GM12874 (cell line): ENCODE data around the gene CENPS.

Experiments
- TF ChIP-seq, protein P1 (sequence below): IDR thresholded peaks from 2 replicates; pipeline ENCODE4 v1.5.1; 2011; ENCODE audit warnings: low read depth, mild to moderate bottlenecking, control low read depth, low read length, moderate library complexity; ENCODE audit not compliant: insufficient read depth

Gene CENPS

DNA sequence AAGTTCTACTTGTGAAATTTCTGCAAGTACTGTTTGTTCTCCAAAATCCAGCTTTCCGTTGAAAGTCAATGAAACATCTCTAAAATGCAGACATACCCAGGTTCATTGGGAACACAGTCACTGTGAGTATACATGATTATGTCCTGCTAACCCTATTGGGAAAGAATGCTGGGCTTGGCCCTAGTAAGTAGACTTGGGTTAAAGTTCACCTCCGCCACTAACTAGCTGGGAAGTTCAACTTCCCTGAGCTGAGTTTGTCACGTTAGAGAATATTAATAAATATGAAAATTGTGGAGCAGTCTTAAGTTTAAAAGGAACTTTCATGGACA lies 41.9 kb upstream of the CENPS start:
- TF ChIP-seq, protein P1, sequence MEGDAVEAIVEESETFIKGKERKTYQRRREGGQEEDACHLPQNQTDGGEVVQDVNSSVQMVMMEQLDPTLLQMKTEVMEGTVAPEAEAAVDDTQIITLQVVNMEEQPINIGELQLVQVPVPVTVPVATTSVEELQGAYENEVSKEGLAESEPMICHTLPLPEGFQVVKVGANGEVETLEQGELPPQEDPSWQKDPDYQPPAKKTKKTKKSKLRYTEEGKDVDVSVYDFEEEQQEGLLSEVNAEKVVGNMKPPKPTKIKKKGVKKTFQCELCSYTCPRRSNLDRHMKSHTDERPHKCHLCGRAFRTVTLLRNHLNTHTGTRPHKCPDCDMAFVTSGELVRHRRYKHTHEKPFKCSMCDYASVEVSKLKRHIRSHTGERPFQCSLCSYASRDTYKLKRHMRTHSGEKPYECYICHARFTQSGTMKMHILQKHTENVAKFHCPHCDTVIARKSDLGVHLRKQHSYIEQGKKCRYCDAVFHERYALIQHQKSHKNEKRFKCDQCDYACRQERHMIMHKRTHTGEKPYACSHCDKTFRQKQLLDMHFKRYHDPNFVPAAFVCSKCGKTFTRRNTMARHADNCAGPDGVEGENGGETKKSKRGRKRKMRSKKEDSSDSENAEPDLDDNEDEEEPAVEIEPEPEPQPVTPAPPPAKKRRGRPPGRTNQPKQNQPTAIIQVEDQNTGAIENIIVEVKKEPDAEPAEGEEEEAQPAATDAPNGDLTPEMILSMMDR: no peak

- TF ChIP-seq, protein P1: no peak
These were observed 40.8 kb upstream of the CENPS start for GRCh38 chr1:10389271-10389973.

DNA sequence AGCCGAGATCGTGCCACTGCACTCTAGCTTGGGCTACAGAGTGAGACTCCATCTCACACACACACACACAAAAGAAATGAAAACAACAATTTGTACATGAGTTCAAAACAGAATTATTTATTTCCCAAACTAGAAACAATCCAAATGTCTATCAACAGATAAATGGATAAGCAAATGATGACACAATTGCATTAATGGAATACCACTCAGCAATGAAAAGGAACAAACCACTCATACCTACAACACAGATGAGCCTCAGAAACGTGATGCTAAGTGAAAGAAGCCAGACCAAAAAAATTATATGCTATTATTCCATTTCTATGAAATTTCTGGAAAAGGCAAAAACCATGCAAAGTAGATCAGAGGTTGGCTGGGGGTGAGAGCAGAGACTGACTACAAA lies 33.4 kb upstream of the CENPS start:
- TF ChIP-seq, protein P1: no peak

GRCh38 chr1:10398278-10398733 lies 31.9 kb upstream of the CENPS start:
- TF ChIP-seq, protein P1: no peak

GRCh38 chr1:10398734-10399443 lies 31.3 kb upstream of the CENPS start, which contains the start of gene PGD:
Gene PGD (plus strand): TSS chr1:10399064. CDS start chr1:10399118, 54 bp downstream.
- TF ChIP-seq, protein P1: no peak

DNA sequence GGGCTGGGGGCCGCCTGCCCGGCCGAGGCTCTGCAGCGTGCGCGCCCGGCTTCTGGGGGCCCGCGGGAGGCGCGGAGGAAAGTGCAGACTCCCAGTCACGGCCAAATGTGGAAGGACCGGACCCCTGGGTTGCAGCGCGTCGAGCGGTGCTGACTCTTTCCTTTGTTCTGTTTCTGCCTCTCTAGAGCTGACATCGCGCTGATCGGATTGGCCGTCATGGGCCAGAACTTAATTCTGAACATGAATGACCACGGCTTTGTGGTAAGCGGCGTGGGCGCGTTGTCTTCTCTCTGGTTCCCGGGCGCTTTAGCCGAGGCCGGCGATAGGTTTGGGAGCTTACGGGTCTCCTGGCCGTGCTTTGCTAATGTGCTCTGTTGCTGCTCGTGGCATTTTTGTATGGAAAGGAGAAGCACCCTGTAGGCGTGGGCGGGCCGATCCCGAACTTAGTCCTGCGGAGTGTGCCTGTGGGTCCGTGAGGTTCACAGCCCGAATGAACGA lies 30.7 kb upstream of the CENPS start:
- TF ChIP-seq, protein P1: no peak

DNA sequence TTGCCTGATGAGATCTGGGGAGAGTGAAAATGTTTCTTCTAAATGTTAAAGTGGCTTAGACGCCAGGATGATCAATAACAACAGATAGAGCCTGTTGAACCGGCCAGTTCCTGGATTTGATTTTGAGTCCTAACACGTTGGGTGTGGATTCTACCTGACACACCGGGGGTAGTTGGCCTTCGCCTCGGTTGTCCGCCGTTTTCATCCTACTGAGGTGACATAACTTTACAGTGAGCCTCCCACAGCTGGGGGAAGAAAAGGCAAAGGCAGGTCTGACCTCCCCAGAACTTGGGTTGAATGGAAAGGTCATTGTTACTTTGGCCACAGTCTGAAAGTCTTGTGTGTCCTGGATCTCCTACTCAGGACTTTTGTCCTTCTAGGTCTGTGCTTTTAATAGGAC lies 30.2 kb upstream of the CENPS start:
- TF ChIP-seq, protein P1: no peak
